WTC11 (cell line): ENCODE results near the gene ANXA6. TPM values are rescaled to one million over a fixed set of nuclear protein-coding genes. Genes with fewer than 3 reads are reported as not detected.

Source experiments
- ATAC-seq: fragments of 200-7000 bp; cut with Tn5 transposase; 2 replicates; pipeline ENCODE4 v1.10.0; 2021; ENCODE audit warnings: mild to moderate bottlenecking, moderate library complexity
- CTCF ChIA-PET: fragments of 300-600 bp; sonication (Branson Sonifier 250); formaldehyde crosslinking; loops from one replicate; lab custom pipeline; 2021; ENCODE audit warnings: antibody characterized with exemption; lab: Charles Lee
- POLR2A ChIA-PET: fragments of 350-600 bp; sonication (Branson Sonifier 250); formaldehyde crosslinking; loops from one replicate; lab custom pipeline; 2021; ENCODE audit warnings: antibody characterized with exemption; lab: Charles Lee
- DNase-seq: peaks from one replicate; pipeline ENCODE4 v3.0.0; 2021; ENCODE audit warnings: low spot score
- H3K27ac Mint-ChIP-seq: 2 replicates; pipeline ENCODE4 v1.8.0; 2021; ENCODE audit warnings: mixed read lengths
- H3K27me3 Mint-ChIP-seq: 2 replicates; pipeline ENCODE4 v1.8.0; 2021; ENCODE audit warnings: low read depth, mild to moderate bottlenecking, moderate library complexity, mixed read lengths
- H3K36me3 Mint-ChIP-seq: 2 replicates; pipeline ENCODE4 v1.8.0; 2021; ENCODE audit warnings: mixed read lengths
- H3K4me1 Mint-ChIP-seq: 2 replicates; pipeline ENCODE4 v1.8.0; 2022; ENCODE audit warnings: mixed read lengths
- H3K4me3 Mint-ChIP-seq: 2 replicates; pipeline ENCODE4 v1.8.0; 2021; ENCODE audit warnings: mild to moderate bottlenecking, moderate library complexity, mixed read lengths
- H3K9me3 Mint-ChIP-seq: 2 replicates; pipeline ENCODE4 v1.8.0; 2021; ENCODE audit warnings: mixed read lengths
- CREB1 ChIP-seq: sonication (generic); formaldehyde crosslinking; IDR thresholded peaks from 2 replicates; pipeline ENCODE4 v1.8.0; 2023; ENCODE audit warnings: mild to moderate bottlenecking, missing genetic modification reagents
- ELF4 ChIP-seq: sonication (generic); formaldehyde crosslinking; IDR thresholded peaks from 2 replicates; pipeline ENCODE4 v1.8.1; 2022; ENCODE audit warnings: low read depth, mild to moderate bottlenecking, moderate library complexity, missing genetic modification reagents
- FOXJ3 ChIP-seq: sonication (generic); formaldehyde crosslinking; IDR thresholded peaks from 2 replicates; pipeline ENCODE4 v1.9.0; 2021; ENCODE audit warnings: missing genetic modification reagents, mild to moderate bottlenecking, borderline replicate concordance
- GABPB1 ChIP-seq: sonication (generic); formaldehyde crosslinking; IDR thresholded peaks from 2 replicates; pipeline ENCODE4 v1.8.1; 2023; ENCODE audit warnings: mild to moderate bottlenecking, missing genetic modification reagents
- GTF2I ChIP-seq: fragments of 250-450 bp; sonication (Bioruptor Pico); conservative IDR thresholded peaks from 2 replicates; pipeline ENCODE4 v1.4.0; 2021; ENCODE audit warnings: mild to moderate bottlenecking
- JUN ChIP-seq: sonication (generic); formaldehyde crosslinking; IDR thresholded peaks from 2 replicates; pipeline ENCODE4 v1.8.0; 2023; ENCODE audit warnings: mild to moderate bottlenecking, missing genetic modification reagents
- KAT7 ChIP-seq: sonication (generic); formaldehyde crosslinking; IDR thresholded peaks from 2 replicates; pipeline ENCODE4 v1.8.1; 2023; ENCODE audit warnings: missing genetic modification reagents, mild to moderate bottlenecking, borderline replicate concordance
- NR3C1 ChIP-seq: sonication (generic); formaldehyde crosslinking; conservative IDR thresholded peaks from 2 replicates; pipeline ENCODE4 v1.8.1; 2023; ENCODE audit warnings: low read depth, mild to moderate bottlenecking, missing genetic modification reagents
- SMAD4 ChIP-seq: sonication (generic); formaldehyde crosslinking; IDR thresholded peaks from 2 replicates; pipeline ENCODE4 v1.8.0; 2022; ENCODE audit warnings: mild to moderate bottlenecking, missing genetic modification reagents
- ZNF423 ChIP-seq: fragments of 250-450 bp; sonication (Bioruptor Pico); IDR thresholded peaks from 2 replicates; pipeline ENCODE4 v2.1.2; 2022; ENCODE audit warnings: mild to moderate bottlenecking, moderate library complexity
- total RNA-seq: library from RNA; stranded (reverse); gene quantifications from 3 replicates; pipeline ENCODE4 v1.2.3, GENCODE V29; 2021
- TF ChIP-seq, protein P1 (sequence below): sonication (generic); formaldehyde crosslinking; IDR thresholded peaks from 2 replicates; pipeline ENCODE4 v1.8.0; 2022; ENCODE audit warnings: mild to moderate bottlenecking, missing genetic modification reagents
- TF ChIP-seq, protein P2 (sequence below): sonication (generic); formaldehyde crosslinking; IDR thresholded peaks from 2 replicates; pipeline ENCODE4 v1.8.0; 2022; ENCODE audit warnings: missing genetic modification reagents
- TF ChIP-seq, protein P3 (sequence below): sonication (generic); formaldehyde crosslinking; IDR thresholded peaks from 2 replicates; pipeline ENCODE4 v1.8.1; 2023; ENCODE audit warnings: mild to moderate bottlenecking, missing genetic modification reagents, moderate library complexity
- TF ChIP-seq, protein P4 (sequence below): sonication (generic); formaldehyde crosslinking; IDR thresholded peaks from 2 replicates; pipeline ENCODE4 v1.8.0; 2022; ENCODE audit warnings: mild to moderate bottlenecking, missing genetic modification reagents
- TF ChIP-seq, protein P5 (sequence below): sonication (generic); formaldehyde crosslinking; IDR thresholded peaks from 2 replicates; pipeline ENCODE4 v1.8.1; 2022; ENCODE audit warnings: low read depth, mild to moderate bottlenecking, moderate library complexity, missing genetic modification reagents, borderline replicate concordance
- TF ChIP-seq, protein P6 (sequence below): sonication (generic); formaldehyde crosslinking; IDR thresholded peaks from 2 replicates; pipeline ENCODE4 v1.8.0; 2023; ENCODE audit warnings: missing genetic modification reagents
- TF ChIP-seq, protein P7 (sequence below): fragments of 250-450 bp; sonication (Bioruptor Pico); IDR thresholded peaks from 2 replicates; pipeline ENCODE4 v2.1.2; 2022; ENCODE audit warnings: mild to moderate bottlenecking, moderate library complexity
- TF ChIP-seq, protein P8 (sequence below): sonication (generic); formaldehyde crosslinking; IDR thresholded peaks from 2 replicates; pipeline ENCODE4 v1.8.1; 2023; ENCODE audit warnings: mild to moderate bottlenecking, missing genetic modification reagents, moderate library complexity
- TF ChIP-seq, protein P9 (sequence below): sonication (generic); formaldehyde crosslinking; IDR thresholded peaks from 2 replicates; pipeline ENCODE4 v1.8.1; 2022; ENCODE audit warnings: mild to moderate bottlenecking, moderate library complexity, missing genetic modification reagents

The ANXA6 gene
- total RNA-seq, 1 experiment from 2014 or later: 92.8 TPM

DNA sequence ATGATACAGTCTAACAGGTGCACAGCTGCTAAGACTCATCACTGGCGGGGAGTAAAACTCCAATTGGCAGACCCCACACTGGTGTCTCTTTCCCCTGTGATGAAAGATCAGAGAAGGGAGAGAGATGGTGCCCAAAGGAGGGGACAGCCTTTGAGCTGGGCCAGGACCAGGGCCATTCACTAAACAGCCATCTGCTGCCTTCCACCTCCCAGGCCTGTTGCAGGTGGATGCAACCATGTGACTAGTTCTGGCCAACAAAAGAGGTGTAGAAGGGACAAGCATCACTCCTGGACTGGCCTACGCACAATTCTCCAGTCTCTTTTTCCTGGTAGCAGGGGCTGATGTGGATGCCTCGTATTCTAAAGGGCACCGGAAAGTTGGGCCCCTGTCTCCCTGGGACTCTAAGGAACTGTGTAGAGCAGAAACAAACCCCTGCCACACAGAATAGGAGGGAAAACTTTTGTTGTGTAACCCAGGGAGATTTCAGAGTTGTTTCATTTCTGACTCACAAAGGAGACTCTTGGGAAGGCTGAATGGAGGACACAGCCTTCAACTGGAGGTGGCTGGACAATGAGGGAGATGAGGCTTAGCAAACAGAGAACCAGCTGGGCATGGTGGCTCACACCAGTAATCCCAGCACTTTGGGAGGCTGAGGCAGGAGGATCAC, 103.7 kb downstream of the ANXA6 start:
- no peak overlapping the region for H3K4me3 Mint-ChIP-seq
- no peaks in the 10 kb centered on the region for H3K9me3 Mint-ChIP-seq
- H3K27me3 Mint-ChIP-seq: no peaks in the 10 kb centered on the region
- DNase-seq: no peak
- H3K4me1 Mint-ChIP-seq: no peaks in the 10 kb centered on the region
- TF ChIP-seq, protein P1, sequence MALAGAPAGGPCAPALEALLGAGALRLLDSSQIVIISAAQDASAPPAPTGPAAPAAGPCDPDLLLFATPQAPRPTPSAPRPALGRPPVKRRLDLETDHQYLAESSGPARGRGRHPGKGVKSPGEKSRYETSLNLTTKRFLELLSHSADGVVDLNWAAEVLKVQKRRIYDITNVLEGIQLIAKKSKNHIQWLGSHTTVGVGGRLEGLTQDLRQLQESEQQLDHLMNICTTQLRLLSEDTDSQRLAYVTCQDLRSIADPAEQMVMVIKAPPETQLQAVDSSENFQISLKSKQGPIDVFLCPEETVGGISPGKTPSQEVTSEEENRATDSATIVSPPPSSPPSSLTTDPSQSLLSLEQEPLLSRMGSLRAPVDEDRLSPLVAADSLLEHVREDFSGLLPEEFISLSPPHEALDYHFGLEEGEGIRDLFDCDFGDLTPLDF: no peak
- TF ChIP-seq, protein P2, sequence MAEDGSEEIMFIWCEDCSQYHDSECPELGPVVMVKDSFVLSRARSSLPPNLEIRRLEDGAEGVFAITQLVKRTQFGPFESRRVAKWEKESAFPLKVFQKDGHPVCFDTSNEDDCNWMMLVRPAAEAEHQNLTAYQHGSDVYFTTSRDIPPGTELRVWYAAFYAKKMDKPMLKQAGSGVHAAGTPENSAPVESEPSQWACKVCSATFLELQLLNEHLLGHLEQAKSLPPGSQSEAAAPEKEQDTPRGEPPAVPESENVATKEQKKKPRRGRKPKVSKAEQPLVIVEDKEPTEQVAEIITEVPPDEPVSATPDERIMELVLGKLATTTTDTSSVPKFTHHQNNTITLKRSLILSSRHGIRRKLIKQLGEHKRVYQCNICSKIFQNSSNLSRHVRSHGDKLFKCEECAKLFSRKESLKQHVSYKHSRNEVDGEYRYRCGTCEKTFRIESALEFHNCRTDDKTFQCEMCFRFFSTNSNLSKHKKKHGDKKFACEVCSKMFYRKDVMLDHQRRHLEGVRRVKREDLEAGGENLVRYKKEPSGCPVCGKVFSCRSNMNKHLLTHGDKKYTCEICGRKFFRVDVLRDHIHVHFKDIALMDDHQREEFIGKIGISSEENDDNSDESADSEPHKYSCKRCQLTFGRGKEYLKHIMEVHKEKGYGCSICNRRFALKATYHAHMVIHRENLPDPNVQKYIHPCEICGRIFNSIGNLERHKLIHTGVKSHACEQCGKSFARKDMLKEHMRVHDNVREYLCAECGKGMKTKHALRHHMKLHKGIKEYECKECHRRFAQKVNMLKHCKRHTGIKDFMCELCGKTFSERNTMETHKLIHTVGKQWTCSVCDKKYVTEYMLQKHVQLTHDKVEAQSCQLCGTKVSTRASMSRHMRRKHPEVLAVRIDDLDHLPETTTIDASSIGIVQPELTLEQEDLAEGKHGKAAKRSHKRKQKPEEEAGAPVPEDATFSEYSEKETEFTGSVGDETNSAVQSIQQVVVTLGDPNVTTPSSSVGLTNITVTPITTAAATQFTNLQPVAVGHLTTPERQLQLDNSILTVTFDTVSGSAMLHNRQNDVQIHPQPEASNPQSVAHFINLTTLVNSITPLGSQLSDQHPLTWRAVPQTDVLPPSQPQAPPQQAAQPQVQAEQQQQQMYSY: no peak
- no peak for TF ChIP-seq ELF4 (CRISPR knock-in tag)
- TF ChIP-seq, protein P3, sequence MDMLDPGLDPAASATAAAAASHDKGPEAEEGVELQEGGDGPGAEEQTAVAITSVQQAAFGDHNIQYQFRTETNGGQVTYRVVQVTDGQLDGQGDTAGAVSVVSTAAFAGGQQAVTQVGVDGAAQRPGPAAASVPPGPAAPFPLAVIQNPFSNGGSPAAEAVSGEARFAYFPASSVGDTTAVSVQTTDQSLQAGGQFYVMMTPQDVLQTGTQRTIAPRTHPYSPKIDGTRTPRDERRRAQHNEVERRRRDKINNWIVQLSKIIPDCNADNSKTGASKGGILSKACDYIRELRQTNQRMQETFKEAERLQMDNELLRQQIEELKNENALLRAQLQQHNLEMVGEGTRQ: no peak
- no peak for TF ChIP-seq NR3C1 (CRISPR knock-in tag)
- TF ChIP-seq, protein P4, sequence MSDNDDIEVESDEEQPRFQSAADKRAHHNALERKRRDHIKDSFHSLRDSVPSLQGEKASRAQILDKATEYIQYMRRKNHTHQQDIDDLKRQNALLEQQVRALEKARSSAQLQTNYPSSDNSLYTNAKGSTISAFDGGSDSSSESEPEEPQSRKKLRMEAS: no peak
- TF ChIP-seq FOXJ3 (CRISPR knock-in tag): no peak
- TF ChIP-seq SMAD4: no peak
- no peak for TF ChIP-seq ZNF423
- TF ChIP-seq, protein P5, sequence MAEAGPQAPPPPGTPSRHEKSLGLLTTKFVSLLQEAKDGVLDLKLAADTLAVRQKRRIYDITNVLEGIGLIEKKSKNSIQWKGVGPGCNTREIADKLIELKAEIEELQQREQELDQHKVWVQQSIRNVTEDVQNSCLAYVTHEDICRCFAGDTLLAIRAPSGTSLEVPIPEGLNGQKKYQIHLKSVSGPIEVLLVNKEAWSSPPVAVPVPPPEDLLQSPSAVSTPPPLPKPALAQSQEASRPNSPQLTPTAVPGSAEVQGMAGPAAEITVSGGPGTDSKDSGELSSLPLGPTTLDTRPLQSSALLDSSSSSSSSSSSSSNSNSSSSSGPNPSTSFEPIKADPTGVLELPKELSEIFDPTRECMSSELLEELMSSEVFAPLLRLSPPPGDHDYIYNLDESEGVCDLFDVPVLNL (CRISPR knock-in tag): no peak
- TF ChIP-seq, protein P6, sequence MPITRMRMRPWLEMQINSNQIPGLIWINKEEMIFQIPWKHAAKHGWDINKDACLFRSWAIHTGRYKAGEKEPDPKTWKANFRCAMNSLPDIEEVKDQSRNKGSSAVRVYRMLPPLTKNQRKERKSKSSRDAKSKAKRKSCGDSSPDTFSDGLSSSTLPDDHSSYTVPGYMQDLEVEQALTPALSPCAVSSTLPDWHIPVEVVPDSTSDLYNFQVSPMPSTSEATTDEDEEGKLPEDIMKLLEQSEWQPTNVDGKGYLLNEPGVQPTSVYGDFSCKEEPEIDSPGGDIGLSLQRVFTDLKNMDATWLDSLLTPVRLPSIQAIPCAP (CRISPR knock-in tag): no peak
- TF ChIP-seq, all 79 proteins: peak for 0
- POLR2A ChIA-PET: no interaction called here
- H3K27ac Mint-ChIP-seq: no peak overlapping the region
- no peak for ATAC-seq
- CTCF ChIA-PET: interaction anchor here (0.6 to 8.1 kb wide), 6 partner anchors 42 to 244 kb away, joined by 3 to 305 read pairs (median 3); no protein-coding TSS in a partner anchor
- H3K36me3 Mint-ChIP-seq: peaks cover 20% of the 10 kb centered on the region

DNA sequence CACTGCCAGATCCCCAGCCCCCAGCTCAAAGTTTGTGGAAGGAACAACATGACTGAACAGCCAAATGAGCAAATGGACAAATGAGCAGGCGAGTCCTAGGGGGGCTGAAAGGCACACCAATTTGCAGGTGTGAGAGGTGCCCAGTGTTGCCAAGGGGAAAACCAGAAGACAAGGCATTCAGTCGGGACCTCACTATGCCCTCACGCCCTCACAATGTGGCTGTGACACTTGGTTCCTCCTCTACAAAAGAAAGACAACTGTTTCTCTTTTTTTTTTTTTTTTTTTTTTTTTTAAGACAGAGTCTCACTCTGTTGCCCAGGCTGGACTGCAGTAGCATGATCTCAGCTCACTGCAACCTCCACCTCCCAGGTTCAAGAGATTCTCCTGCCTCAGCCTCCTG, 104.7 kb downstream of the ANXA6 start:
- ChIA-PET CTCF (interaction anchor here (0.6 to 8.1 kb wide), 18 partner anchors 11 to 470 kb away, joined by 3 to 305 read pairs (median 9); partner anchors contain the start of genes GPX3 and TNIP1), POLR2A (no interaction called here)
- ATAC-seq (no peak), DNase-seq (no peak)
- Mint-ChIP-seq H3K27me3 (no peaks in the 10 kb centered on the region), H3K27ac (no peak overlapping the region), H3K4me1 (no peaks in the 10 kb centered on the region), H3K4me3 (no peak overlapping the region), H3K9me3 (no peaks in the 10 kb centered on the region), H3K36me3 (peaks cover 21% of the 10 kb centered on the region)
- no peak for TF ChIP-seq CREB1 (CRISPR knock-in tag)
- TF ChIP-seq, protein P7, sequence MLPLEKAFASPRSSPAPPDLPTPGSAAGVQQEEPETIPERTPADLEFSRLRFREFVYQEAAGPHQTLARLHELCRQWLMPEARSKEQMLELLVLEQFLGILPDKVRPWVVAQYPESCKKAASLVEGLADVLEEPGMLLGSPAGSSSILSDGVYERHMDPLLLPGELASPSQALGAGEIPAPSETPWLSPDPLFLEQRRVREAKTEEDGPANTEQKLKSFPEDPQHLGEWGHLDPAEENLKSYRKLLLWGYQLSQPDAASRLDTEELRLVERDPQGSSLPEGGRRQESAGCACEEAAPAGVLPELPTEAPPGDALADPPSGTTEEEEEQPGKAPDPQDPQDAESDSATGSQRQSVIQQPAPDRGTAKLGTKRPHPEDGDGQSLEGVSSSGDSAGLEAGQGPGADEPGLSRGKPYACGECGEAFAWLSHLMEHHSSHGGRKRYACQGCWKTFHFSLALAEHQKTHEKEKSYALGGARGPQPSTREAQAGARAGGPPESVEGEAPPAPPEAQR (CRISPR knock-in tag): no peak
- TF ChIP-seq JUN (CRISPR knock-in tag): no peak
- TF ChIP-seq GABPB1 (CRISPR knock-in tag): no peak
- no peak for TF ChIP-seq GTF2I
- TF ChIP-seq, protein P4: no peak
- TF ChIP-seq, protein P1: no peak
- TF ChIP-seq, protein P8, sequence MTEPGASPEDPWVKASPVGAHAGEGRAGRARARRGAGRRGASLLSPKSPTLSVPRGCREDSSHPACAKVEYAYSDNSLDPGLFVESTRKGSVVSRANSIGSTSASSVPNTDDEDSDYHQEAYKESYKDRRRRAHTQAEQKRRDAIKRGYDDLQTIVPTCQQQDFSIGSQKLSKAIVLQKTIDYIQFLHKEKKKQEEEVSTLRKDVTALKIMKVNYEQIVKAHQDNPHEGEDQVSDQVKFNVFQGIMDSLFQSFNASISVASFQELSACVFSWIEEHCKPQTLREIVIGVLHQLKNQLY (CRISPR knock-in tag): no peak
- no peak for TF ChIP-seq KAT7
- TF ChIP-seq, protein P9, sequence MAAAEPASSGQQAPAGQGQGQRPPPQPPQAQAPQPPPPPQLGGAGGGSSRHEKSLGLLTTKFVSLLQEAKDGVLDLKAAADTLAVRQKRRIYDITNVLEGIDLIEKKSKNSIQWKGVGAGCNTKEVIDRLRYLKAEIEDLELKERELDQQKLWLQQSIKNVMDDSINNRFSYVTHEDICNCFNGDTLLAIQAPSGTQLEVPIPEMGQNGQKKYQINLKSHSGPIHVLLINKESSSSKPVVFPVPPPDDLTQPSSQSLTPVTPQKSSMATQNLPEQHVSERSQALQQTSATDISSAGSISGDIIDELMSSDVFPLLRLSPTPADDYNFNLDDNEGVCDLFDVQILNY (CRISPR knock-in tag): no peak
